ENCODE results near the gene OR2A7. TPM values are rescaled to one million over a fixed set of nuclear protein-coding genes. Genes with fewer than 3 reads are reported as not detected.
"Not testable (repeated sequence)": the region's sequence is repeated elsewhere in the genome, so short reads cannot be mapped to it uniquely, and the experiment has no call there.

OR2A7 gene
- total RNA-seq, result 1 to 10 TPM; 1.6 to 2.6 TPM

GRCh38 chr7:144264692-144265091 lies at the start of gene OR2A7:
TSS of gene OR2A7 (minus strand) at chr7:144264792. CDS start at chr7:144259628, 5,164 bp downstream.
- not testable (repeated sequence) for ATAC-seq; H3K27ac Mint-ChIP-seq; H3K9me3 Mint-ChIP-seq; DNase-seq (ENCODE audit: low spot score in 2 of 2); H3K36me3 Mint-ChIP-seq

- not testable (repeated sequence) for ATAC-seq; H3K36me3 Mint-ChIP-seq; DNase-seq (ENCODE audit: low spot score in 2 of 2); H3K9me3 Mint-ChIP-seq; H3K27ac Mint-ChIP-seq
Observed at GRCh38 chr7:144311872-144312469, 47.4 kb upstream of the OR2A7 start, which contains the start of gene OR2A1. TSS of gene OR2A1 (plus strand) at chr7:144312419. CDS start at chr7:144318125, 5,706 bp downstream.

- not testable (repeated sequence) for H3K9me3 Mint-ChIP-seq; H3K36me3 Mint-ChIP-seq; DNase-seq (ENCODE audit: low spot score in 2 of 2); H3K27ac Mint-ChIP-seq; ATAC-seq
Observed at GRCh38 chr7:144311218-144311617, 46.6 kb upstream of the OR2A7 start.

- not testable (repeated sequence) for H3K27ac Mint-ChIP-seq; ATAC-seq; H3K36me3 Mint-ChIP-seq; DNase-seq (ENCODE audit: low spot score in 2 of 2); H3K9me3 Mint-ChIP-seq
Observed at GRCh38 chr7:144309702-144310101, 45.1 kb upstream of the OR2A7 start.

- H3K36me3 Mint-ChIP-seq; DNase-seq (ENCODE audit: low spot score in 2 of 2); H3K27ac Mint-ChIP-seq; H3K9me3 Mint-ChIP-seq; ATAC-seq: not testable (repeated sequence)
Observed at GRCh38 chr7:144305156-144305555, 40.6 kb upstream of the OR2A7 start.

- H3K9me3 Mint-ChIP-seq; H3K36me3 Mint-ChIP-seq; H3K27ac Mint-ChIP-seq; DNase-seq (ENCODE audit: low spot score in 2 of 2); ATAC-seq: not testable (repeated sequence)
Observed at GRCh38 chr7:144303607-144304006, 39.0 kb upstream of the OR2A7 start.

- H3K36me3 Mint-ChIP-seq; DNase-seq (ENCODE audit: low spot score in 2 of 2); H3K9me3 Mint-ChIP-seq; H3K27ac Mint-ChIP-seq; ATAC-seq: not testable (repeated sequence)
Observed at GRCh38 chr7:144302578-144303303, 38.1 kb upstream of the OR2A7 start.

GRCh38 chr7:144293794-144294499 lies 29.4 kb upstream of the OR2A7 start:
- not testable (repeated sequence) for DNase-seq (ENCODE audit: low spot score in 2 of 2); H3K36me3 Mint-ChIP-seq; H3K9me3 Mint-ChIP-seq; H3K27ac Mint-ChIP-seq
- ATAC-seq, result peak; percentile 87 to 88

GRCh38 chr7:144292384-144293161 lies 28.0 kb upstream of the OR2A7 start:
- not testable (repeated sequence) for H3K27ac Mint-ChIP-seq; H3K9me3 Mint-ChIP-seq; H3K36me3 Mint-ChIP-seq; DNase-seq (ENCODE audit: low spot score in 2 of 2)
- peak in 1 of 2 donors; percentile 21 for ATAC-seq

GRCh38 chr7:144291607-144292006 lies 27.0 kb upstream of the OR2A7 start:
- H3K27ac Mint-ChIP-seq; ATAC-seq; H3K36me3 Mint-ChIP-seq; DNase-seq (ENCODE audit: low spot score in 2 of 2); H3K9me3 Mint-ChIP-seq: not testable (repeated sequence)

- H3K27ac Mint-ChIP-seq; H3K36me3 Mint-ChIP-seq; DNase-seq (ENCODE audit: low spot score in 2 of 2); H3K9me3 Mint-ChIP-seq: not testable (repeated sequence)
- peak in 1 of 2 donors; percentile 63 for ATAC-seq
Observed at GRCh38 chr7:144287171-144287784, 22.7 kb upstream of the OR2A7 start.

- H3K36me3 Mint-ChIP-seq; H3K9me3 Mint-ChIP-seq; H3K27ac Mint-ChIP-seq; DNase-seq (ENCODE audit: low spot score in 2 of 2); ATAC-seq: not testable (repeated sequence)
Observed at GRCh38 chr7:144283716-144284115, 19.1 kb upstream of the OR2A7 start.

GRCh38 chr7:144282490-144282889 lies 17.9 kb upstream of the OR2A7 start:
- not testable (repeated sequence) for H3K9me3 Mint-ChIP-seq; ATAC-seq; DNase-seq (ENCODE audit: low spot score in 2 of 2); H3K27ac Mint-ChIP-seq; H3K36me3 Mint-ChIP-seq

- DNase-seq (ENCODE audit: low spot score in 2 of 2); H3K36me3 Mint-ChIP-seq; ATAC-seq; H3K27ac Mint-ChIP-seq; H3K9me3 Mint-ChIP-seq: not testable (repeated sequence)
Observed at GRCh38 chr7:144281981-144282380, 17.4 kb upstream of the OR2A7 start.

GRCh38 chr7:144280010-144280409 lies 15.4 kb upstream of the OR2A7 start:
- not testable (repeated sequence) for DNase-seq (ENCODE audit: low spot score in 2 of 2); H3K27ac Mint-ChIP-seq; H3K36me3 Mint-ChIP-seq; H3K9me3 Mint-ChIP-seq
- ATAC-seq, result peak in 1 of 2 donors; percentile 68

- ATAC-seq; H3K27ac Mint-ChIP-seq; H3K9me3 Mint-ChIP-seq; DNase-seq (ENCODE audit: low spot score in 2 of 2); H3K36me3 Mint-ChIP-seq: not testable (repeated sequence)
Observed at GRCh38 chr7:144275281-144275680, 10.7 kb upstream of the OR2A7 start.

Data from activated naive CD4-positive, alpha-beta T cell treated with anti-CD3 and anti-CD28 coated beads, Interleukin-2, amount 50 U/mL, for 72 hours (primary cell).